Stimulated activated naive B cell treated with anti-CD40 and anti-IgM and Interleukin-4, amounts not matched to agents 10 μg/mL and 1 μg/mL and 100 μg/mL, for 72 hours (primary cell): ENCODE measurements around the gene RNF126.
"Not testable (repeated sequence)": the region's sequence is repeated elsewhere in the genome, so short reads cannot be mapped to it uniquely, and the experiment has no call there.

Experiments
- ATAC-seq, 2 donors: fragments of 150-1000 bp; cut with Tn5 transposase; replicated peaks; 2 replicates each; pipeline ENCODE4 v1.10.0; 2021; ENCODE audit warnings: moderate library complexity in 1 of 2
- DNase-seq: peaks from one replicate; pipeline ENCODE4 v3.0.0; 2021
- H3K27ac Mint-ChIP-seq: one replicate; pipeline ENCODE4 v1.8.0; 2022; ENCODE audit warnings: mild to moderate bottlenecking, mixed read lengths
- H3K27me3 Mint-ChIP-seq, 2 donors: one replicate each; pipeline ENCODE4 v1.8.0; 2022; ENCODE audit warnings: mixed read lengths in 2 of 2
- H3K36me3 Mint-ChIP-seq, 2 donors: one replicate each; pipeline ENCODE4 v1.8.0; 2022; ENCODE audit warnings: mixed read lengths in 2 of 2, mild to moderate bottlenecking in 1 of 2
- H3K4me1 Mint-ChIP-seq, 2 donors: one replicate each; pipeline ENCODE4 v1.8.0; 2022; ENCODE audit warnings: mixed read lengths in 2 of 2, mild to moderate bottlenecking in 1 of 2
- H3K4me3 Mint-ChIP-seq, 2 donors: one replicate each; pipeline ENCODE4 v1.8.0; 2022; ENCODE audit warnings: mild to moderate bottlenecking in 2 of 2, mixed read lengths in 2 of 2, moderate library complexity in 1 of 2
- H3K9me3 Mint-ChIP-seq, 2 donors: one replicate each; pipeline ENCODE4 v1.8.0; 2022; ENCODE audit warnings: mixed read lengths in 2 of 2, mild to moderate bottlenecking in 1 of 2

Gene RNF126

GRCh38 chr19:679418-680286 lies 16.6 kb upstream of the RNF126 start:
- Mint-ChIP-seq H3K27ac (peak overlapping the region; percentile 67), H3K27me3 (peaks cover 6 to 12% of the 10 kb centered on the region in 2 donors), H3K9me3 (no peaks in the 10 kb centered on the region), H3K4me3 (peak overlapping the region; percentile 78 to 79), H3K36me3 (peaks cover 0 to 1% of the 10 kb centered on the region in 2 donors), H3K4me1 (peaks cover 11 to 18% of the 10 kb centered on the region in 2 donors)
- DNase-seq: no peak
- ATAC-seq: peak; percentile 4 to 10

GRCh38 chr19:678791-679388 lies 15.9 kb upstream of the RNF126 start:
- peaks cover 11 to 18% of the 10 kb centered on the region in 2 donors for H3K4me1 Mint-ChIP-seq
- DNase-seq (no peak), ATAC-seq (no peak)
- H3K9me3 Mint-ChIP-seq: no peaks in the 10 kb centered on the region
- H3K4me3 Mint-ChIP-seq: peak overlapping the region; percentile 78 to 79
- H3K27ac Mint-ChIP-seq: peak overlapping the region; percentile 71
- H3K36me3 Mint-ChIP-seq: peaks cover under 1 to 1% of the 10 kb centered on the region in 2 donors
- peaks cover 8 to 16% of the 10 kb centered on the region in 2 donors for H3K27me3 Mint-ChIP-seq

GRCh38 chr19:677601-678436 lies 14.8 kb upstream of the RNF126 start:
- DNase-seq: no peak
- no peak overlapping the region for H3K4me3 Mint-ChIP-seq
- H3K27me3 Mint-ChIP-seq: peaks cover 13 to 22% of the 10 kb centered on the region in 2 donors
- no peak for ATAC-seq
- H3K9me3 Mint-ChIP-seq: no peaks in the 10 kb centered on the region
- peaks cover 1 to 3% of the 10 kb centered on the region in 2 donors for H3K36me3 Mint-ChIP-seq
- peaks cover 15 to 18% of the 10 kb centered on the region in 2 donors for H3K4me1 Mint-ChIP-seq
- H3K27ac Mint-ChIP-seq: no peak overlapping the region

GRCh38 chr19:677201-677600 lies 14.2 kb upstream of the RNF126 start:
- Mint-ChIP-seq H3K9me3 (no peaks in the 10 kb centered on the region), H3K4me1 (peaks cover 15 to 18% of the 10 kb centered on the region in 2 donors), H3K36me3 (peaks cover 1 to 3% of the 10 kb centered on the region in 2 donors), H3K4me3 (no peak overlapping the region), H3K27me3 (peaks cover 13 to 22% of the 10 kb centered on the region in 2 donors), H3K27ac (no peak overlapping the region)
- DNase-seq: no peak
- ATAC-seq: no peak

GRCh38 chr19:676339-677105 lies 13.5 kb upstream of the RNF126 start, which contains the start of gene FSTL3:
Gene FSTL3, plus strand, starts transcription at chr19:676392. Its CDS starts 32 bp downstream, at chr19:676424.
- DNase-seq (no peak), ATAC-seq (no peak)
- Mint-ChIP-seq H3K27ac (peak within 1 kb of the TSS; percentile 21), H3K9me3 (no peaks in the 10 kb centered on the region), H3K27me3 (peaks cover 13 to 22% of the 10 kb centered on the region in 2 donors), H3K4me1 (peaks cover 15 to 18% of the 10 kb centered on the region in 2 donors), H3K4me3 (peak within 1 kb of the TSS in 1 of 2 donors; percentile 30), H3K36me3 (peaks cover 1 to 3% of the 10 kb centered on the region in 2 donors)

GRCh38 chr19:676007-676338 lies 13.0 kb upstream of the RNF126 start:
- peaks cover 1 to 3% of the 10 kb centered on the region in 2 donors for H3K36me3 Mint-ChIP-seq
- no peak overlapping the region for H3K4me3 Mint-ChIP-seq
- H3K27me3 Mint-ChIP-seq: peaks cover 13 to 22% of the 10 kb centered on the region in 2 donors
- ATAC-seq: no peak
- no peak for DNase-seq
- no peaks in the 10 kb centered on the region for H3K9me3 Mint-ChIP-seq
- peaks cover 15 to 18% of the 10 kb centered on the region in 2 donors for H3K4me1 Mint-ChIP-seq
- no peak overlapping the region for H3K27ac Mint-ChIP-seq

- no peak overlapping the region for H3K4me3 Mint-ChIP-seq
- no peak for ATAC-seq
- peaks cover 13 to 28% of the 10 kb centered on the region in 2 donors for H3K27me3 Mint-ChIP-seq
Measured at GRCh38 chr19:674282-675151, 11.5 kb upstream of the RNF126 start.

GRCh38 chr19:670609-671075 lies 7.6 kb upstream of the RNF126 start:
- ATAC-seq: peak; percentile 52 to 72
- H3K27ac Mint-ChIP-seq: no peak overlapping the region
- H3K9me3 Mint-ChIP-seq: no peaks in the 10 kb centered on the region
- no peak overlapping the region for H3K4me3 Mint-ChIP-seq
- peaks cover 20 to 35% of the 10 kb centered on the region in 2 donors for H3K27me3 Mint-ChIP-seq
- H3K4me1 Mint-ChIP-seq: peaks cover 6 to 8% of the 10 kb centered on the region in 2 donors
- DNase-seq: no peak
- peaks cover 0 to 3% of the 10 kb centered on the region in 2 donors for H3K36me3 Mint-ChIP-seq

More at GRCh38 chr19:674282-675151, 11.5 kb upstream of the RNF126 start:
- DNase-seq: no peak
- no peaks in the 10 kb centered on the region for H3K9me3 Mint-ChIP-seq
- H3K36me3 Mint-ChIP-seq: peaks cover 1 to 3% of the 10 kb centered on the region in 2 donors
- H3K27ac Mint-ChIP-seq: no peak overlapping the region
- H3K4me1 Mint-ChIP-seq: peaks cover 13 to 18% of the 10 kb centered on the region in 2 donors

GRCh38 chr19:668675-669434 lies 5.8 kb upstream of the RNF126 start:
- not testable (repeated sequence) for H3K4me3 Mint-ChIP-seq, H3K9me3 Mint-ChIP-seq, DNase-seq, H3K36me3 Mint-ChIP-seq, H3K27ac Mint-ChIP-seq, ATAC-seq
- Mint-ChIP-seq H3K4me1 (peaks cover 13 to 15% of the 10 kb centered on the region in 2 donors), H3K27me3 (peaks cover 12 to 22% of the 10 kb centered on the region in 2 donors)

- H3K9me3 Mint-ChIP-seq, H3K36me3 Mint-ChIP-seq, DNase-seq, H3K27ac Mint-ChIP-seq, H3K4me3 Mint-ChIP-seq, ATAC-seq: not testable (repeated sequence)
- Mint-ChIP-seq H3K27me3 (peaks cover 7 to 17% of the 10 kb centered on the region in 2 donors), H3K4me1 (peaks cover 15 to 22% of the 10 kb centered on the region in 2 donors)
Measured at GRCh38 chr19:666985-667573, 4.1 kb upstream of the RNF126 start.

GRCh38 chr19:664913-665443 lies 2.0 kb upstream of the RNF126 start:
- H3K4me3 Mint-ChIP-seq: peak overlapping the region; percentile 65 to 92
- DNase-seq: peak; percentile 66
- H3K27ac Mint-ChIP-seq: peak overlapping the region; percentile 75
- peaks cover 24 to 43% of the 10 kb centered on the region in 2 donors for H3K4me1 Mint-ChIP-seq
- H3K27me3 Mint-ChIP-seq: peaks cover 7 to 11% of the 10 kb centered on the region in 2 donors
- no peak for ATAC-seq
- no peaks in the 10 kb centered on the region for H3K9me3 Mint-ChIP-seq
- H3K36me3 Mint-ChIP-seq: peaks cover 7 to 14% of the 10 kb centered on the region in 2 donors
